ENCODE data around the gene CACNA2D2.

Gene CACNA2D2

DNA sequence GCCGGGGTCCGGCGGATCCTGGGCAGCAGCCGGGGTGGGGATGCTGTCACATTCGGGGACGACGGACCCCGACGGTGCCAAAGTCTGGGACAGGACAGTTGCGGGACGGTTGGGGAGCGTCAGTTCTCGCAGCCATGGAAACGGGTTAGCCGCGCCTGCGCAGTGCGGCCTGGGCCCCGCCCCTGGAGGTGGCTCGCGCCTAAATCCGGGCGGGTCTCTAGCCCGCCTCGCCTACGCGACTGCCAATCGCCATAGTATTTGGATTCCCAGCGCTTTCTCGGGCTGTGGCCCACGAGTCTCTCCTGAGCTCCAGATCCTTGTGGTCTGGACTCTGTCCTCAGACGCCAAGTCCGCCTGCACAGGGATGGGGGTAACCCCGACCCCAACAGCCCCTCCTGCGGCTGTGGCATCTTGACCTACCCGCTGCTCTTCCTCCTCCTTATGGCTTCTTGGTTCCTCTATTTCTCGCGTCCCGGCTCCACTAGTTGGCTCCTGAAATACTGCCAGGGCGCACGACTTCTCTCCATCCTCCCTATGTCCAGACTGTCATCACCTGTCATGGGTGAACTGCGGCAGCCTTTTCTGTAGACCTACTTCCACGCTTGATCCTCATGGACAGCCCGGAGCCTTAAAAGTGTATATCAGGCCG is 157.7 kb downstream of the CACNA2D2 start, which contains the start of gene ZMYND10:
Gene ZMYND10 (minus strand): TSS at position 147 of the 649 bp plus-strand sequence. CDS start 153 bp downstream, outside the sequence.
- H3K4me3 ChIP-seq (replicated peaks; ENCODE audit: low read depth, low read length), result peak within 1 kb of the TSS; percentile 40
- DNase-seq (ENCODE audit: extremely low read depth, low read depth), result no peak
- TF ChIP-seq CTCF (IDR thresholded peaks at IDR 0.05; ENCODE audit: low read depth, low read length, missing control alignments), result no peak

DNA sequence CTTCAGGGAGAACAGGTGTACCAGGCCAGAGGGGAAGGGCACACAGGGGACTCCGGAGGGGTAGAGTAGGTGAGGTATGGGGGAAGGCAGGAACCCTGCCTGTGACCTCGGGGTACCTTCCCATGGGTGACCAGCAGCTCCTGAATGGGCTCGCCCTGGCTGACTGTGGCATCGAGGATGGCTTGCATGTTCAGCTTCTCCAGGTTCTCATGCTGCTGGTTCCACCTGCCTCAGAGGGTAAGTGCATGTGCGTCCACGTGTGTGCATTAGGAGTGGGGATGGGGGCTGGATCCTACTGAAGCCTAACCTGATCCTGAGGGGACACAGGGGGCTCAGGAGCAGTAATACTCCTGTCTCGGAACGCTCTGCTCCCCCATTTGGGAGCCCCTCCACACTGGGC is 158.4 kb downstream of the CACNA2D2 start:
- peak overlapping the region; percentile 40 for H3K4me3 ChIP-seq (replicated peaks; ENCODE audit: low read depth, low read length)
- TF ChIP-seq CTCF (IDR thresholded peaks at IDR 0.05; ENCODE audit: low read depth, low read length, missing control alignments), result no peak
- no peak for DNase-seq (ENCODE audit: extremely low read depth, low read depth)

GRCh38 chr3:50342813-50343633 is 160.4 kb downstream of the CACNA2D2 start:
- H3K4me3 ChIP-seq (replicated peaks; ENCODE audit: low read depth, low read length), result no peak overlapping the region
- DNase-seq (ENCODE audit: extremely low read depth, low read depth), result no peak
- TF ChIP-seq CTCF (IDR thresholded peaks at IDR 0.05; ENCODE audit: low read depth, low read length, missing control alignments), result no peak

DNA sequence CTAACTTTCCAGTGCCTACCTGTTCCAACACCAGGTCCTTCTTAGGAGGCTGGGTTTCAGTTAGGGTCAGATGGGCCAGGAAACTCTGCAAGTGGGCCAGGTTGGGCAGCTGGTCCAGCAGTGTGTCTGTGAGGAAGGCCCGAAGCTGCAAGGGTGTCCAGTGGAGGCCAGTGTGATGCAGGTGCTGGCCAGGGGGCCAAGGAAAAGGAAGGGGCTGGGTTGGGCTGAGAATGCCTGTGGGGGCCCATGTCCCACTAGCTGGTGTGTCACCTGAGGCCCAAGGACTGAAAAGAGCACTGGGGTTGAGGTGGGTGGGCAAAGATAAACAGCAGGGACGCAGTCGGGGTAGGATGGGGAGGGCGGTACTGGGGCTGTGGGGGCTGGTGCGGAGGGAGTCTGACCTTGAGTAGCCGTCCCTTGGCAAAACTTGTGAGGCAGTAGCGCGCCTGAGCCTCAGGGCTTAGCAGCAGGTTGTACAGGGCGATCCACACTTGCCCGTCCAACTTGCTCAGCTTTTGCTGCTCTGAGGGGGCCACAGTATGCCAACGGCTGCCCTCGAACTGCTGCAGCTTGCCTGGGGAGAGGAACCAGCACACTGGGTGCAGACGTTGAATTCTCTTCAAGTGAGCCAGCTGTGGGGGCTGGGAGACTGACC is 161.3 kb downstream of the CACNA2D2 start:
- H3K4me3 ChIP-seq (replicated peaks; ENCODE audit: low read depth, low read length), result peak overlapping the region; percentile 97; the same call in 1 of the 2 replicates
- no peak for TF ChIP-seq CTCF (IDR thresholded peaks at IDR 0.05; ENCODE audit: low read depth, low read length, missing control alignments)
- DNase-seq (ENCODE audit: extremely low read depth, low read depth), result no peak

GRCh38 chr3:50341537-50341936 is 161.9 kb downstream of the CACNA2D2 start:
- peak overlapping the region; percentile 97 for H3K4me3 ChIP-seq (replicated peaks; ENCODE audit: low read depth, low read length)
- no peak for TF ChIP-seq CTCF (IDR thresholded peaks at IDR 0.05; ENCODE audit: low read depth, low read length, missing control alignments)
- no peak for DNase-seq (ENCODE audit: extremely low read depth, low read depth)

- H3K4me3 ChIP-seq (replicated peaks; ENCODE audit: low read depth, low read length), result peak within 1 kb of the TSS; percentile 97
- DNase-seq (ENCODE audit: extremely low read depth, low read depth), result no peak
- TF ChIP-seq CTCF (IDR thresholded peaks at IDR 0.05; ENCODE audit: low read depth, low read length, missing control alignments), result no peak
Observed at GRCh38 chr3:50340448-50341329, 162.7 kb downstream of the CACNA2D2 start, which contains the start of gene RASSF1. Gene RASSF1 (minus strand): TSS chr3:50340836. CDS start chr3:50340805, 31 bp downstream.
